Endothelial cell of umbilical vein (primary cell): ENCODE data around the gene TAS1R1. TPM values are rescaled to one million over a fixed set of nuclear protein-coding genes. Genes with fewer than 3 reads are reported as not detected.

Source experiments
- BruUV-seq: library from RNA; stranded (reverse); fragments of 400-500 nt; replicated peaks from 2 replicates; lab custom pipeline; 2021; lab: Mats Ljungman, UMichigan
- CTCF ChIA-PET: fragments of 300-600, 350-600 bp; sonication (Branson Sonifier 250); formaldehyde crosslinking; loops from one replicate; lab custom pipeline; 2021; ENCODE audit warnings: antibody characterized with exemption, inconsistent platforms; lab: Charles Lee
- POLR2A ChIA-PET: fragments of 300-600, 350-600 bp; sonication (Branson Sonifier 250); formaldehyde crosslinking; loops from one replicate; lab custom pipeline; 2021; ENCODE audit warnings: antibody characterized with exemption, inconsistent platforms; lab: Charles Lee
- DNase-seq: peaks from one replicate; pipeline ENCODE4 v3.0.0-alpha.2; 2011; ENCODE audit warnings: low read depth, low spot score
- FAIRE-seq: peaks from 2 replicates; lab custom pipeline; 2011; peaks lifted over from hg19 to GRCh38; lab: Jason Lieb, UNC
- H2AFZ ChIP-seq: 2 replicates; pipeline ENCODE4 v1.6.0; 2012; ENCODE audit warnings: low read depth, low read length, control low read depth, inconsistent platforms
- H3K27ac ChIP-seq: 2 replicates; pipeline ENCODE4 v1.5.1; 2011; ENCODE audit warnings: low read depth, mild to moderate bottlenecking, control low read depth, low read length, moderate library complexity; ENCODE audit not compliant: insufficient read depth
- H3K27me3 ChIP-seq, 2 experiments: 2 replicates each; pipeline versions ENCODE4 v1.6.0 to v1.6.1; 2011; ENCODE audit warnings: low read length in 2 of 2, mixed read lengths in 1 of 2; ENCODE audit not compliant: control insufficient read depth in 2 of 2, insufficient read depth in 2 of 2
- H3K36me3 ChIP-seq, 2 experiments: 2 replicates in 1 of 2; 3 replicates in 1 of 2; pipeline ENCODE4 v1.5.1; 2011; ENCODE audit warnings: low read length in 2 of 2, mild to moderate bottlenecking in 1 of 2, moderate library complexity in 1 of 2; ENCODE audit not compliant: control insufficient read depth in 2 of 2, insufficient read depth in 2 of 2; ENCODE audit errors: extremely low read depth in 1 of 2
- H3K4me1 ChIP-seq: 3 replicates; pipeline ENCODE4 v1.5.1; 2011; ENCODE audit warnings: mild to moderate bottlenecking, low read length; ENCODE audit not compliant: control insufficient read depth, insufficient read depth; ENCODE audit errors: extremely low read depth
- H3K4me2 ChIP-seq: 2 replicates; pipeline ENCODE4 v1.6.1; 2011; ENCODE audit warnings: low read length, control low read depth, mixed read lengths; ENCODE audit not compliant: insufficient read depth
- H3K4me3 ChIP-seq, 3 experiments: fragments of 200-600 bp in 1 of 3; sonication (generic), shearing (Covaris generic) in 1 of 3; replicated peaks in 1 of 3; 2 replicates each; pipeline ENCODE4 v1.5.1; 2011 to 2016; ENCODE audit warnings: control low read depth in 3 of 3, low read length in 3 of 3, mild to moderate bottlenecking in 2 of 3, inconsistent platforms in 1 of 3, low read depth in 1 of 3, moderate library complexity in 1 of 3; ENCODE audit not compliant: insufficient read depth in 1 of 3
- H3K79me2 ChIP-seq: 2 replicates; pipeline ENCODE4 v1.6.0; 2012; ENCODE audit warnings: low read length, inconsistent platforms; ENCODE audit not compliant: control insufficient read depth, insufficient read depth
- H3K9ac ChIP-seq: replicated peaks from 2 replicates; pipeline ENCODE3; 2011; ENCODE audit warnings: low read length, control low read depth; ENCODE audit not compliant: insufficient read depth; ENCODE audit errors: extremely low read depth
- H3K9me1 ChIP-seq: replicated peaks from 3 replicates; pipeline ENCODE4 v1.6.0; 2011; ENCODE audit warnings: mild to moderate bottlenecking, low read length; ENCODE audit not compliant: control insufficient read depth, insufficient read depth; ENCODE audit errors: extremely low read depth
- H3K9me3 ChIP-seq: replicated peaks from 2 replicates; pipeline ENCODE4 v1.5.1; 2012; ENCODE audit warnings: low read length, inconsistent platforms; ENCODE audit not compliant: control insufficient read depth, insufficient read depth
- H4K20me1 ChIP-seq: replicated peaks from 2 replicates; pipeline ENCODE3; 2011; ENCODE audit warnings: mild to moderate bottlenecking, low read length; ENCODE audit not compliant: control insufficient read depth, insufficient read depth; ENCODE audit errors: extremely low read depth
- CTCF ChIP-seq, 2 donors: IDR thresholded peaks; 1 replicate in 1 of 2; 2 replicates in 1 of 2; pipeline ENCODE4 v1.5.1; 2011; ENCODE audit warnings: low read length in 2 of 2, mild to moderate bottlenecking in 2 of 2, moderate library complexity in 2 of 2, control low read depth in 1 of 2, inconsistent platforms in 1 of 2, low read depth in 1 of 2; ENCODE audit not compliant: insufficient read depth in 1 of 2; ENCODE audit errors: extremely low read depth in 1 of 2
- EZH2 ChIP-seq: IDR thresholded peaks from 2 replicates; pipeline ENCODE4 v1.6.1; 2012; ENCODE audit warnings: borderline replicate concordance, low read depth, mild to moderate bottlenecking, moderate library complexity, low read length, inconsistent platforms; ENCODE audit not compliant: severe bottlenecking
- FOS ChIP-seq: IDR thresholded peaks from 2 replicates; pipeline ENCODE4 v1.6.1; 2011; ENCODE audit warnings: mild to moderate bottlenecking, low read length, moderate library complexity, borderline replicate concordance; ENCODE audit not compliant: insufficient read depth
- GATA2 ChIP-seq: IDR thresholded peaks from 2 replicates; pipeline ENCODE4 v1.7.0; 2011; ENCODE audit warnings: low read depth, mild to moderate bottlenecking, moderate library complexity, mixed read lengths, low read length; ENCODE audit not compliant: insufficient read length, insufficient read depth
- MAX ChIP-seq: IDR thresholded peaks from 2 replicates; pipeline ENCODE4 v1.6.1; 2011; ENCODE audit not compliant: insufficient read depth, insufficient read length
- MYC ChIP-seq: IDR thresholded peaks from one replicate; pipeline ENCODE4 v1.6.1; 2011; ENCODE audit warnings: mild to moderate bottlenecking, low read depth, low read length
- POLR2A ChIP-seq: IDR thresholded peaks from 2 replicates; pipeline ENCODE4 v1.6.1; 2012; ENCODE audit warnings: low read depth, mild to moderate bottlenecking, control low read depth, low read length
- dilution Hi-C: fragments of 300-500 bp; cut with MboI; formaldehyde crosslinking; loops from one replicate; pipeline ENCODE4 v1.15.0; 2019; ENCODE audit warnings: low sequenced_read_pairs; ENCODE audit not compliant: extremely low pct_ligation_motif_present
- intact Hi-C: fragments of 100-400 bp; cut with micrococcal nuclease; formaldehyde crosslinking; loops from one replicate; pipeline ENCODE4 v1.10.0; 2022
- polyA plus RNA-seq, 4 experiments: library from polyadenylated mRNA; depleted of rRNA in 3 of 4; stranded (reverse) in 3 of 4; unstranded in 1 of 4; fragments of >200 nt; gene quantifications; 2 replicates each; pipeline versions ENCODE4 v1.2.1 to v1.2.3, GENCODE V29; 2011 to 2012; ENCODE audit warnings: missing spikeins in 1 of 4
- total RNA-seq: library from RNA; stranded (reverse); gene quantifications from 2 replicates; pipeline ENCODE4 v1.2.3, GENCODE V29; 2021

The TAS1R1 gene
- total and polyA plus RNA-seq, 2 donors (not counting 3 experiments of a cell fraction or from before 2014, with no cell fraction given) = not detected

GRCh38 chr1:6621429-6622391, 66.6 kb downstream of the TAS1R1 start:
- ChIA-PET POLR2A (no interaction called here), CTCF (no interaction called here)
- Histone ChIP-seq H2AFZ (no peak overlapping the region), H3K27ac (no peak overlapping the region), H3K4me2 (no peak overlapping the region), H3K9ac (no peak overlapping the region), H3K9me3 (no peaks in the 10 kb centered on the region), H3K9me1 (no peaks in the 10 kb centered on the region), H3K4me1 (peaks cover 4% of the 10 kb centered on the region), H3K36me3 (peaks cover 12 to 19% of the 10 kb centered on the region in 2 experiments), H4K20me1 (no peaks in the 10 kb centered on the region), H3K4me3 (no peak overlapping the region), H3K79me2 (peaks cover 33% of the 10 kb centered on the region), H3K27me3 (no peaks in the 10 kb centered on the region)
- DNase-seq = no peak
- intact Hi-C loops (no loop called here), dilution Hi-C loops (no loop called here)
- TF ChIP-seq POLR2A = no peak
- no peak for TF ChIP-seq FOS
- no peak for TF ChIP-seq MYC
- no peak for FAIRE-seq
- BruUV-seq = no TSS peak

- BruUV-seq = no TSS peak
- intact Hi-C loops (no loop called here), dilution Hi-C loops (no loop called here)
- POLR2A ChIA-PET = no interaction called here
- DNase-seq (no peak), FAIRE-seq (no peak)
- no peaks in the 10 kb centered on the region for H4K20me1 ChIP-seq
- peaks cover 32% of the 10 kb centered on the region for H3K79me2 ChIP-seq
- no peak overlapping the region for H3K27ac ChIP-seq
- H3K9me1 ChIP-seq = no peaks in the 10 kb centered on the region
- no peaks in the 10 kb centered on the region for H3K27me3 ChIP-seq
- no peaks in the 10 kb centered on the region for H3K9me3 ChIP-seq
- no peak overlapping the region for H3K4me3 ChIP-seq
- H2AFZ ChIP-seq = no peak overlapping the region
- H3K9ac ChIP-seq = no peak overlapping the region
- CTCF ChIA-PET = interaction anchor here (1.4 kb wide), 1 partner anchor 68 kb away, joined by 3 read pairs; the partner anchor contains the start of gene NOL9
- H3K4me1 ChIP-seq = peaks cover 4% of the 10 kb centered on the region
- H3K36me3 ChIP-seq = peaks cover 17 to 20% of the 10 kb centered on the region in 2 experiments
- H3K4me2 ChIP-seq = no peak overlapping the region
- TF ChIP-seq GATA2 = no peak
- no peak for TF ChIP-seq FOS
- no peak for TF ChIP-seq EZH2
- no peak for TF ChIP-seq CTCF (IDR thresholded peaks at IDR 0.05; ENCODE audit: extremely low read depth in 1 of 2, insufficient read depth in 1 of 2, low read depth in 1 of 2, low read length in 2 of 2)
- no peak for TF ChIP-seq MAX
- TF ChIP-seq POLR2A = no peak
These were observed 67.5 kb downstream of the TAS1R1 start for GRCh38 chr1:6622396-6623152.
